ENCODE results near the gene ABCC6.
"Not testable (repeated sequence)": the region's sequence is repeated elsewhere in the genome, so short reads cannot be mapped to it uniquely, and the experiment has no call there.

- TF ChIP-seq SPI1, POLR2AphosphoS5, POLR2A (IDR thresholded peaks at IDR 0.05; ENCODE audit: low read depth, low read length): not testable (repeated sequence)
These were observed 14.4 kb upstream of the ABCC6 start for GRCh38 chr16:16237738-16238137.
